Activated T-cell treated with anti-CD3 and anti-CD28 coated beads for 48 hours (primary cell): ENCODE results near the gene KSR2.
"Not testable (repeated sequence)": the region's sequence is repeated elsewhere in the genome, so short reads cannot be mapped to it uniquely, and the experiment has no call there.

Experiments
- DNase-seq: peaks from one replicate; pipeline ENCODE4 v3.0.0-alpha.2; 2020; ENCODE audit warnings: low read depth

Gene KSR2

DNA sequence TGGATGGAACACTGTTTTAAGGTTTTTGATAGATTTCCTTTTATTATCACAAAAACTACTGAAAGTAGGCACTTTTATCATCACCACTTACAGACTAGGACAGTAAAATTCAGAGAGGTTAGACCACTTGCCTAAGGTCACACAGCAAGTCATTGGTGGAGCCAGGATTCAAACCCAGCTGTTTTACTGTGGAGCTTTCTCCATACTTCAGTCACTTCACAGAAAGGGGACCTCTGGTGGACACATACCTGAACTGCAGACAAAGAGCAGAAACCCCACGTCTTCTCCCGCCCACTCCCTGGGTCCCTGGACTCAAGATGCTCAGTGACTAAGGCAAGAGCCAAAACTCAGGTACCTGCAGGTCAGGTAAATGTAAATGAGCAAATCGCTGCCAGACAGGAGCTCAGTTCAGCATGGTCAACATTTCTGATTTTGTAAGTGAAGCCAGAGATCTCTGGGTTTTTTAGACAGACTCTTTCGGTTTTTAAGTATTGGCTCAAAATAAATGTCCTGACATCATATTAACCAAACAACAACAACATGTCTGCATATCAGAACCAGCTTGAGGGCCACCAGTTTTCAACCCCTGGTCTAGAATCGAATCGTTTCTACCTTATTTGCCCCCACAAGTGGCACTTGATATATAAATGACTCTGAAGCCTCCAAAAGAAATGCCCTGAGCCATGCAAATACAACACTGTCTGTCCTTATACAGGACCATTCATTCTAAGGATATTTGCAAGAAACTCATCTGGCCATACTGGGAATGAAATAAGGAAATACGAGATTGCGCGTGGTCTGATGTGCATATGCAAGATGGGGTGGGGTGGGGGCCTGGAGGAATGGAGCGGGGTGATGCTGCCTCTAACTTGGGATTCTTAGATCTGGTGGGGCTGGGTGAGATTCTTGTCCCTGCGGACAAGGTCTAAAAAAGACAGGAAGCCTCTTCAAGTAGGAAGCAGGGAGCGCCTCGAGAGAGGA lies 110.9 kb downstream of the KSR2 start:
- DNase-seq = peak; percentile 48

DNA sequence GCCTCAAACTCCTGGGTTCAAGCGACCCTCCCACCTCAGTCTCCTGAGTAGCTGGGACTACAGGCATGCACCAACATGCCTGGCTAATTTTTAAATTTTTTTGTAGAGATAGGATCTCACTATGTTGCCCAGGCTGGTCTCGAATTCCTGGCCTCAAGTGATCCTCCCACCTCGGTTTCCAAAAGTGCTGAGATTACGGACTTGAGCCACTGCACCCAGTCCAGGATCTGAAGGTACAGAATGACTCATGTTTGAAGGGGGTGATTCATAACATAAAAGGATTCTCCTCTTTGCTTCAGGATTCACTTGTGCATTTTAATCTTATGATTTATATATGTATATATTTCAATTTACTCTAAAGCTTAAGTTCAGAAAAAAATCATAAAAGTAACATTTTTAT lies 111.7 kb downstream of the KSR2 start:
- DNase-seq = not testable (repeated sequence)

GRCh38 chr12:117855165-117855564 lies 113.6 kb downstream of the KSR2 start:
- no peak for DNase-seq

- DNase-seq = peak; percentile 40
These were observed 114.3 kb downstream of the KSR2 start for GRCh38 chr12:117854339-117855012.

GRCh38 chr12:117853600-117853999 lies 115.2 kb downstream of the KSR2 start:
- DNase-seq = no peak

DNA sequence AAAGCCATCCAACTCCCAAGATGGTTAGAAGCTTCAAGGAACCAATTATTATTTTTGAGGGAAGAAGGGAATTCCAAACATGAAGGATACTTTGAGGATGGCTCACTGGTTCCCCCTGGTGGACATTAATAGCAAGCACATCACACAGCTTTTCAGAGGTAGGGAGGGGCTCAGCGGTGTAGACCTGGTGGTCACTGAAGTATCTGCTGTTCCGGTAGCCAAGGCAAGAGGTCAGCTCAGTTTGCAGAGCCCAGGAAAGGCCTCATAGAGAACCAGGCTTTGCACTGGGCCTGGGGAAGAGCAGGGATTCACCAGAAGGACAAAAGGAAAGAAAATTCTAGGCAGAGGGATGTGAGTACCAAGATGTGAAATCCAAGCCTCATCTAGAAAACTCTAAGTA lies 118.7 kb downstream of the KSR2 start:
- DNase-seq = no peak

DNA sequence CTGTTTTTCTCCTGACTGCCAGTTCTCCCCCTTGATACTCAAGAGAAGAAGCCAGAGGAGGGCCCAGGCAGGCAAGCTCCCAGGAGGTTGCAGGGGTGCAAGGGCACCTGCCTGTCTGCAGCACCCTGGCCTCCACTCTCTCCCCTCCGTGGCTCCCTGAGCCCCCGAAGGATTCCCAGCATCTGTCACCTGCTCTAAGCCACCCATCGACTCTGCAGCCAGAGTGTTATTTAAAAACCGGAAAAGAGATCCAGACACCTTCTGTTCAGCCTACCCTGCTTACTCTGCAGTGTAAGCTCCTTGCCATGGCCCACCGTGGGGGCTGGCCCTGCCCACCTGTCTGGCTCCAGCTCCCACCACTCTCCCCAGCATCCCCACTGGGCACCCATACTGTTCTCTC lies 121.4 kb downstream of the KSR2 start:
- DNase-seq = no peak

DNA sequence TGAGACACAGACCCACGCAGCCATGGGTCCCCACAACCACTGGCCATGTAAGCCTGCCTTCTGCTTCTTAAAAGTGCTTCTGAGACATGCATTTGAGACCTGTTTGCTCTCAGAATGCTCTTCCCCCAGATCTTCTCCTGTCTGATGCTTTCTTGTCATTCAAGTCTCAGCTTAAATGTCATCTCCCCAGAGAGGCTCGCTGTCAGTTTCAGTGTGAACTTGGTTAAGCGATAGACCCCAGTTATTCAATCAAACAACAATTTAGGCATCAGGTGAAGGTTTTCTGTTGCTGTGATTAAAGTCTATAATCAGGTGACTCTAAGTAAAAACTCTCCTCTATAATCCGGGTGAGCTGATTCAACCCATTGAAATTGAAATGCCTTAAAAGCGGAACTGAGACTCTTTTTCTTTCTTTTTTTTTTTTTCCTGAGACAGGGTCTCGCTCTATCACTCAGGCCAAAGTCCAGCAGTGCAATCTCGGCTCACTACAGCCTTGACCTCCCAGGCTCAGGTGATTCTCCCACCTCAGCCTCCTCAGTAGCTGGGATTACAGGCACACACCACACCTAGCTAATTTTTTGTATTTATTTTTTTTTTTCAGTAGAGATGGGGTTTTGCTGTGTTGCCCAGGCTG lies 123.4 kb downstream of the KSR2 start:
- no peak for DNase-seq

- no peak for DNase-seq
These were observed 124.5 kb downstream of the KSR2 start for GRCh38 chr12:117844114-117844830.

DNA sequence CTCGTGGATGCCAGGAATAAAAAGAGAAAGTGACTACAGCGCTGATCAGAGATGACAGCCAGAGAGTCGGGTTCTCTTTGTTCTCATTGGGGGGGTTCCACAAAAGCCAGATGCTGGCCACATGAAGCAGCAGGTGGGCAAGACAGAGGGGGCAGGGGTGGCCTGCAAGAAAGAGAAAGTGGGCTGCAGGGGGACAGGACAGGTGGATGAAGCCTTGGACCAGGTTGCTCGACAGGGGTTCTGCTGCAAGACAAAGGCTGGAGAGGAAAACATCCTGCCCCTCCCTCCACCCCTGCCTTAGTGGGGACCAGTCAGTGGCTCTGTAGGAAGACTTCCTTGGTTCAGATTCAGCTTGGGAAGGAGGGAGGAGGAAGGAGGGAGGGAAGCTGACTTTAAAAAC lies 126.2 kb downstream of the KSR2 start:
- DNase-seq = no peak

- no peak for DNase-seq
These were observed 126.6 kb downstream of the KSR2 start for GRCh38 chr12:117842220-117842619.

GRCh38 chr12:117837737-117838050 lies 131.1 kb downstream of the KSR2 start:
- no peak for DNase-seq

DNA sequence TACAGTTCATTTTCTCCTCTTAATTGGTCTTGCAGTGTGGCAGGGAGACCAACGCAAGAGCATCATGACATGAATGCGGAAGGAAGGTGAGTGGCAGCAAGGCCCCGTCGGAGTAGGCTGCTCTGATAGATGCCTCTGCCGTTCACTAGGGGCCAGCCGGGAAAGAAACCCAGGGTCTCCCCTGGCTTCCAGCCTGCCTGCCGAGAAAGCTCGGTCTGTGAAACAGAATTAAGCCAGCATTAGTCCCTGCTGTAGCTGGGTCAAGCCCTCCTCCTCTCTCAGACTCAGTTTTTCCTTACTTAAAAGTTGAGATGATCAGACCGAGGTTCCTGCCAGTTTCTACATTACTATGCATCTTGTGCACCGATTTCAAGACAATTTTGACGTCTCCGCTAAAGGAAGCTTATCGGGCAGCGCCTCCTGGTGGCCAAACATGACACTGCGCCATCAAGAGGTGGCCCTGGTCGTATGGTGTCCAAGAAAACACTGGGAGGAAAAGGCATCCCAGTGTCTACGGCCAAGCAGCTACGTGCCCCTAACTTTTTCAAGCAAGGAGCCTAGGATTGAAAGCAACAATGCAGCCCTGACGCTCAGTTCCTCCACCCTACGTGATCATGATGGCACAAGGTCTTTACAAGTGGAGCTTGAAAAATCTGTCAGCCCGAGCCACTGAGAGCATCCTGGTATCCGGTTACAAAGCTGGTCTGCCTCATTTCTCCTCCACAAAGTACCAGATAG lies 131.6 kb downstream of the KSR2 start:
- DNase-seq = peak; percentile 63

DNA sequence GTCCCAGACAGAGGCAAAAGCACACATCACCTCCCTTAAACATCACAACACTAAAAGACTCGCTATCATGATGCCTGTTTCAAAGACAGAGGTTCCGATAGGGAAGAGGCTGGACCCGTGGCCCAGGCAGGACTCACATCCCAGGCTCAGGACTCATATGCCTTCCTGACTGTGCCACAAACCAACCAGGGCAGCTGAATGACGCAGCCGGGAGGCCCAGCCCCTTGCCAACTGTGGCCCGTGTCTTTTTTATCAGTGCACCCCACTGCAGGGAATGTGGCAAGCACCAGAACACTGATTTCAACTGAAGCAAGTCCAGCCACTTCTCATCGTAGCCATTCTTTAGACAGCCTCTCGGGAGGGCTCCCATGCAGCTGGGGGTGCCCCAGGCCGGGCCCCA lies 132.3 kb downstream of the KSR2 start:
- no peak for DNase-seq

DNA sequence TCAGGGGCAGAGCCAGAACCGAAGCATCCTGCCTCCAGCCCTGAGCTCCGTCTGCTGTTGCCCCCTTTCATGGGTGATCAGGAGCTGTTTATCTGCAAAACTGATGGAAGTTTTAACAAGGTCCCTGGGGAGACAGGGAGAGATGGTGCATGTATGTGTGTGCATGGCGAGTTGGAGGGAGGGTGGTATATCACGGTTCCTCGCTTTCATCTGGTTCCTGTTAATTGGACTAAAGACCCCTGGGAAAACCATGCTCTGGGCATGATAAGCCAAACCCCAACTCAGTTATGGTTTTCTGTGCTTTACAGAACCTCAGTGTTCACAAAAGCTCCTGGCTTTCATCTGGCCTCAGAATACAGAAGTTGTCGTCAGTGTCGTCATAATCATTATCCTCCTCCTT lies 133.6 kb downstream of the KSR2 start:
- DNase-seq = no peak

GRCh38 chr12:117832459-117833457 lies 136.0 kb downstream of the KSR2 start:
- DNase-seq = no peak

DNA sequence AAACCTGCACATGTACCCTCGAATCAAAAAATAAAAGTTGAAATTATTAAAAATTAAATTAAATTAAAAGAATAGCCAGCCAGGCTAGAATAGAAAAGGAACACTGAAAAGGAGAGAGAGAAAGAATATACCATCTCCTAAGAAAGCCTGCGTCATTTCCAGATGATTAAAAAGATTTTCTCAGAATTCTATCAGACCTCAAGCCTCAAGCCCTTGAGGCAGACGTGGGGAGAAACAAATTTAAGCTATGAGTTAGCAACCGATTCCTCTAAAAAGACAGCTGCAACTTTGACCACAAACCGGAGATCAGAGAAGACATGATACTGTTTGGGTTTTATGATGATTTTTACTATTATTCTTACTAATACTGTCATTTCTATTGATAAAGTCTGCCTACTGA lies 138.3 kb downstream of the KSR2 start:
- DNase-seq = no peak

- no peak for DNase-seq
These were observed 139.7 kb downstream of the KSR2 start for GRCh38 chr12:117829108-117829507.

- DNase-seq = no peak
These were observed 141.1 kb downstream of the KSR2 start for GRCh38 chr12:117827660-117828059.

- no peak for DNase-seq
These were observed 143.0 kb downstream of the KSR2 start for GRCh38 chr12:117825827-117826226.
